Ovary (tissue), 3 donors: ENCODE results near the gene LDB3.

Experiments used
- CTCF ChIP-seq, 3 donors: fragments of 450-650 bp in 2 of 3; fragments of 200-600 bp in 1 of 3; IDR thresholded peaks; one replicate each; pipeline versions ENCODE4 v1.5.1 to v1.8.0; 2016 to 2022; ENCODE audit warnings: antibody characterized with exemption in 3 of 3, mild to moderate bottlenecking in 1 of 3
- EP300 ChIP-seq: sonication (generic); formaldehyde crosslinking; IDR thresholded peaks from one replicate; pipeline ENCODE4 v1.6.1; 2017; ENCODE audit warnings: antibody characterized with exemption
- POLR2A ChIP-seq: fragments of 450-650 bp; IDR thresholded peaks from one replicate; pipeline ENCODE4 v1.6.1; 2017; ENCODE audit warnings: antibody characterized with exemption, mild to moderate bottlenecking, moderate library complexity
- donor health status: DM: no; HTN: no; CAD: no.

- TF ChIP-seq CTCF (IDR thresholded peaks at IDR 0.05) (no peak), POLR2A (no peak), EP300 (no peak)
Measured at GRCh38 chr10:86644794-86645445, 23.4 kb upstream of the LDB3 start.
